OCI-LY7 (cell line): ENCODE results near the gene COPA. TPM values are rescaled to one million over a fixed set of nuclear protein-coding genes. Genes with fewer than 3 reads are reported as not detected.

Source experiments
- BruUV-seq: library from RNA; stranded (reverse); fragments of 400-500 nt; replicated peaks from 2 replicates; lab custom pipeline; 2021; lab: Mats Ljungman, UMichigan
- CTCF ChIA-PET: fragments of 300-600 bp; sonication (Branson Sonifier 250); formaldehyde crosslinking; loops from one replicate; lab custom pipeline; 2022; ENCODE audit warnings: antibody characterized with exemption; ENCODE audit not compliant: unreplicated experiment; lab: Charles Lee
- POLR2A ChIA-PET: fragments of 300-600 bp; sonication (Branson Sonifier 250); formaldehyde crosslinking; loops from one replicate; lab custom pipeline; 2022; ENCODE audit warnings: antibody characterized with exemption; lab: Charles Lee
- DNase-seq: peaks from one replicate; pipeline ENCODE4 v3.0.0-alpha.2; 2015; ENCODE audit warnings: low spot score
- H2AFZ ChIP-seq: fragments of 200-600 bp; sonication (generic), shearing (Covaris generic); 2 replicates; pipeline ENCODE4 v1.6.1; 2014; ENCODE audit warnings: mild to moderate bottlenecking, antibody characterized with exemption, low read length, moderate library complexity
- H3K27ac ChIP-seq: fragments of 200-600 bp; sonication (generic); 2 replicates; pipeline ENCODE4 v1.5.1; 2014; ENCODE audit warnings: mixed run types, low read depth, mild to moderate bottlenecking, moderate library complexity, low read length, inconsistent platforms; ENCODE audit not compliant: poor library complexity, severe bottlenecking
- H3K36me3 ChIP-seq: fragments of 200-600 bp; sonication (generic); 2 replicates; pipeline ENCODE4 v1.6.1; 2014; ENCODE audit warnings: mild to moderate bottlenecking, antibody characterized with exemption, low read length, moderate library complexity, mixed read lengths; ENCODE audit not compliant: insufficient read depth
- H3K4me1 ChIP-seq: fragments of 200-600 bp; sonication (generic); 2 replicates; pipeline ENCODE4 v1.5.1; 2014; ENCODE audit warnings: mild to moderate bottlenecking, low read length; ENCODE audit not compliant: insufficient read depth, poor library complexity, severe bottlenecking
- H3K4me2 ChIP-seq: fragments of 200-600 bp; sonication (generic); 2 replicates; pipeline ENCODE4 v1.6.1; 2014; ENCODE audit warnings: mild to moderate bottlenecking, low read length
- H3K4me3 ChIP-seq: fragments of 200-600 bp; sonication (generic); 2 replicates; pipeline ENCODE4 v1.5.1; 2014; ENCODE audit warnings: mild to moderate bottlenecking, low read depth, low read length; ENCODE audit not compliant: poor library complexity, severe bottlenecking
- H3K79me2 ChIP-seq: fragments of 200-600 bp; sonication (generic); 2 replicates; pipeline ENCODE4 v1.6.1; 2016; ENCODE audit warnings: low read depth, mild to moderate bottlenecking, low read length, moderate library complexity, mixed read lengths; ENCODE audit not compliant: insufficient read depth
- H3K9me2 ChIP-seq: fragments of 200-600 bp; sonication (generic); 2 replicates; pipeline ENCODE4 v1.6.1; 2016; ENCODE audit warnings: mild to moderate bottlenecking, low read length, mixed read lengths; ENCODE audit not compliant: insufficient read depth
- H3K9me3 ChIP-seq: fragments of 200-600 bp; sonication (generic); 2 replicates; pipeline ENCODE4 v1.6.1; 2014; ENCODE audit warnings: mild to moderate bottlenecking, mixed run types, low read length, mixed read lengths
- H4K20me1 ChIP-seq: fragments of 200-600 bp; sonication (generic); 2 replicates; pipeline ENCODE4 v1.6.1; 2014; ENCODE audit warnings: mild to moderate bottlenecking, antibody characterized with exemption, low read length, moderate library complexity, mixed read lengths; ENCODE audit not compliant: insufficient read depth
- EZH2phosphoT487 ChIP-seq: fragments of 200-600 bp; sonication (generic); IDR thresholded peaks from 2 replicates; pipeline ENCODE4 v1.6.1; 2018; ENCODE audit warnings: low read depth, borderline replicate concordance, mild to moderate bottlenecking, mixed run types, antibody characterized with exemption, low read length, moderate library complexity, mixed read lengths
- intact Hi-C: fragments of 100-400 bp; cut with micrococcal nuclease; formaldehyde crosslinking; loops from one replicate; pipeline ENCODE4 v1.10.0; 2022; ENCODE audit not compliant: unreplicated experiment
- total RNA-seq, 2 experiments: library from RNA; depleted of rRNA in 1 of 2; stranded (reverse); fragments of >200 nt in 1 of 2; shearing (Covaris generic) in 1 of 2; gene quantifications; 2 replicates each; pipeline ENCODE4 v1.2.3, GENCODE V29; 2014 to 2022
- TF ChIP-seq, protein P1 (sequence below): fragments of 200-600 bp; sonication (generic); conservative IDR thresholded peaks from 2 replicates; pipeline ENCODE4 v1.5.1; 2014; ENCODE audit warnings: mild to moderate bottlenecking, antibody characterized with exemption, low read length, moderate library complexity, mixed read lengths

The COPA gene
- total RNA-seq, 2 experiments from 2014 or later = 74.2 to 138 TPM

- Histone ChIP-seq H3K9me2 (no peaks in the 10 kb centered on the region), H3K4me1 (no peaks in the 10 kb centered on the region), H3K79me2 (no peaks in the 10 kb centered on the region), H3K36me3 (no peaks in the 10 kb centered on the region), H2AFZ (no peak overlapping the region), H3K4me3 (no peak overlapping the region), H3K27ac (no peak overlapping the region), H4K20me1 (no peaks in the 10 kb centered on the region), H3K9me3 (no peaks in the 10 kb centered on the region), H3K4me2 (no peak overlapping the region)
- TF ChIP-seq EZH2phosphoT487 = no peak
- TF ChIP-seq, protein P1, sequence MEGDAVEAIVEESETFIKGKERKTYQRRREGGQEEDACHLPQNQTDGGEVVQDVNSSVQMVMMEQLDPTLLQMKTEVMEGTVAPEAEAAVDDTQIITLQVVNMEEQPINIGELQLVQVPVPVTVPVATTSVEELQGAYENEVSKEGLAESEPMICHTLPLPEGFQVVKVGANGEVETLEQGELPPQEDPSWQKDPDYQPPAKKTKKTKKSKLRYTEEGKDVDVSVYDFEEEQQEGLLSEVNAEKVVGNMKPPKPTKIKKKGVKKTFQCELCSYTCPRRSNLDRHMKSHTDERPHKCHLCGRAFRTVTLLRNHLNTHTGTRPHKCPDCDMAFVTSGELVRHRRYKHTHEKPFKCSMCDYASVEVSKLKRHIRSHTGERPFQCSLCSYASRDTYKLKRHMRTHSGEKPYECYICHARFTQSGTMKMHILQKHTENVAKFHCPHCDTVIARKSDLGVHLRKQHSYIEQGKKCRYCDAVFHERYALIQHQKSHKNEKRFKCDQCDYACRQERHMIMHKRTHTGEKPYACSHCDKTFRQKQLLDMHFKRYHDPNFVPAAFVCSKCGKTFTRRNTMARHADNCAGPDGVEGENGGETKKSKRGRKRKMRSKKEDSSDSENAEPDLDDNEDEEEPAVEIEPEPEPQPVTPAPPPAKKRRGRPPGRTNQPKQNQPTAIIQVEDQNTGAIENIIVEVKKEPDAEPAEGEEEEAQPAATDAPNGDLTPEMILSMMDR = no peak
- BruUV-seq = no TSS peak
- ChIA-PET POLR2A (interaction anchor here (0.6 kb wide), 1 partner anchor 146 kb away, joined by 3 read pairs; no protein-coding TSS in a partner anchor), CTCF (interaction anchor here (0.6 kb wide), 1 partner anchor 8 kb away, joined by 3 read pairs; no protein-coding TSS in a partner anchor)
- no peak for DNase-seq
- intact Hi-C loops = no loop called here
Observed at GRCh38 chr1:160367934-160368923, 25.2 kb upstream of the COPA start.

- no peak for TF ChIP-seq EZH2phosphoT487
- TF ChIP-seq, protein P1 = no peak
Observed at GRCh38 chr1:160367516-160367900, 24.5 kb upstream of the COPA start.

More at GRCh38 chr1:160367516-160367900, 24.5 kb upstream of the COPA start:
- H3K9me3 ChIP-seq = no peaks in the 10 kb centered on the region
- no peaks in the 10 kb centered on the region for H3K36me3 ChIP-seq
- POLR2A ChIA-PET = interaction anchor here (2.2 kb wide), 1 partner anchor 9 kb away, joined by 9 read pairs; no protein-coding TSS in a partner anchor
- H3K27ac ChIP-seq = no peak overlapping the region
- H3K4me3 ChIP-seq = no peak overlapping the region
- BruUV-seq = no TSS peak
- no peaks in the 10 kb centered on the region for H3K79me2 ChIP-seq
- H3K4me2 ChIP-seq = no peak overlapping the region
- H3K9me2 ChIP-seq = no peaks in the 10 kb centered on the region
- no peak for DNase-seq
- CTCF ChIA-PET = interaction anchor here (0.6 kb wide), 1 partner anchor 9 kb away, joined by 3 read pairs; no protein-coding TSS in a partner anchor
- no peak overlapping the region for H2AFZ ChIP-seq
- H4K20me1 ChIP-seq = no peaks in the 10 kb centered on the region
- intact Hi-C loops = no loop called here
- H3K4me1 ChIP-seq = no peaks in the 10 kb centered on the region
